Measurements from ENCODE around the gene TBX3. TPM values are rescaled to one million over a fixed set of nuclear protein-coding genes. Genes with fewer than 3 reads are reported as not detected.
"Not testable (repeated sequence)": the region's sequence is repeated elsewhere in the genome, so short reads cannot be mapped to it uniquely, and the experiment has no call there.

Gene TBX3
- 1 to 10 TPM; 6.9 to 8.3 TPM for total RNA-seq
- polyA plus RNA-seq (ENCODE audit: insufficient read length in 2 of 2), result 1 to 10 TPM; 7.8 to 8.6 TPM
- long read RNA-seq, donor 1, partial matches to known transcripts, result 0 of 1 reads
- long read RNA-seq, donor 1, other reads (novel, unspliced or antisense), result 0 of 1 reads
- long read RNA-seq, donor 2, partial matches to known transcripts, result 0 of 1 reads
- long read RNA-seq, donor 2, other reads (novel, unspliced or antisense), result 0 of 1 reads
- long read RNA-seq, donor 3, partial matches to known transcripts, result 0 of 1 reads
- long read RNA-seq, donor 3, other reads (novel, unspliced or antisense), result 0 of 1 reads
- long read RNA-seq, donor 4, full-length matches to known transcripts, result 9 of 22 reads
- long read RNA-seq, donor 4, partial matches to known transcripts, result 13 of 22 reads
- long read RNA-seq, donor 4, other reads (novel, unspliced or antisense), result 0 of 22 reads

- DNase-seq (ENCODE audit: low read depth in 4 of 6, low spot score in 6 of 6), result peak; percentile 56 to 95 (median 73)
- H3K4me1 ChIP-seq (ENCODE audit: control insufficient read depth, insufficient read depth, low read length), result peaks cover 47% of the 10 kb centered on the region
- WGBS (ENCODE audit: insufficient coverage), result under 1% methylated on average over 75 of the region's 76 CpGs
- no peaks in the 10 kb centered on the region for H3K36me3 ChIP-seq (ENCODE audit: control insufficient read depth, insufficient read depth, low read length)
- H3K27ac ChIP-seq (ENCODE audit: low read depth, low read length), result peak within 1 kb of the TSS; percentile 90
- H3K4me3 ChIP-seq (ENCODE audit: low read depth, low read length), result peak within 1 kb of the TSS; percentile 72
- peaks cover 97% of the 10 kb centered on the region for H3K27me3 ChIP-seq (ENCODE audit: control insufficient read depth, insufficient read depth, low read length)
- H3K9me3 ChIP-seq (ENCODE audit: control insufficient read depth, insufficient read depth, low read length), result no peaks in the 10 kb centered on the region
Observed at GRCh38 chr12:114684098-114684869, at the start of gene TBX3. TBX3 (minus strand) TSS chr12:114684175; CDS start chr12:114683200, 975 bp downstream.

GRCh38 chr12:114732426-114733030 lies 48.6 kb upstream of the TBX3 start:
- peaks cover 20% of the 10 kb centered on the region for H3K4me1 ChIP-seq (ENCODE audit: control insufficient read depth, insufficient read depth, low read length)
- 57% methylated on average over 3 of the region's 4 CpGs for WGBS (ENCODE audit: insufficient coverage)
- H3K9me3 ChIP-seq (ENCODE audit: control insufficient read depth, insufficient read depth, low read length), result no peaks in the 10 kb centered on the region
- H3K27ac ChIP-seq (ENCODE audit: low read depth, low read length), result no peak overlapping the region
- no peaks in the 10 kb centered on the region for H3K36me3 ChIP-seq (ENCODE audit: control insufficient read depth, insufficient read depth, low read length)
- H3K27me3 ChIP-seq (ENCODE audit: control insufficient read depth, insufficient read depth, low read length), result peaks cover 46% of the 10 kb centered on the region
- no peak overlapping the region for H3K4me3 ChIP-seq (ENCODE audit: low read depth, low read length)
- no peak for DNase-seq (ENCODE audit: low read depth in 4 of 6, low spot score in 6 of 6)

GRCh38 chr12:114729731-114730130 lies 45.8 kb upstream of the TBX3 start:
- H3K36me3 ChIP-seq (ENCODE audit: control insufficient read depth, insufficient read depth, low read length), result no peaks in the 10 kb centered on the region
- no peaks in the 10 kb centered on the region for H3K4me1 ChIP-seq (ENCODE audit: control insufficient read depth, insufficient read depth, low read length)
- WGBS (ENCODE audit: insufficient coverage), result 77% methylated on average over 3 of the region's 3 CpGs
- H3K27ac ChIP-seq (ENCODE audit: low read depth, low read length), result no peak overlapping the region
- DNase-seq (ENCODE audit: low read depth in 4 of 6, low spot score in 6 of 6), result no peak
- no peaks in the 10 kb centered on the region for H3K9me3 ChIP-seq (ENCODE audit: control insufficient read depth, insufficient read depth, low read length)
- peaks cover 21% of the 10 kb centered on the region for H3K27me3 ChIP-seq (ENCODE audit: control insufficient read depth, insufficient read depth, low read length)
- H3K4me3 ChIP-seq (ENCODE audit: low read depth, low read length), result no peak overlapping the region

GRCh38 chr12:114726092-114726710 lies 42.2 kb upstream of the TBX3 start:
- Histone ChIP-seq H3K4me3 (ENCODE audit: low read depth, low read length) (no peak overlapping the region), H3K4me1 (ENCODE audit: control insufficient read depth, insufficient read depth, low read length) (no peaks in the 10 kb centered on the region), H3K27me3 (ENCODE audit: control insufficient read depth, insufficient read depth, low read length) (peaks cover 3% of the 10 kb centered on the region), H3K9me3 (ENCODE audit: control insufficient read depth, insufficient read depth, low read length) (no peaks in the 10 kb centered on the region), H3K27ac (ENCODE audit: low read depth, low read length) (no peak overlapping the region), H3K36me3 (ENCODE audit: control insufficient read depth, insufficient read depth, low read length) (no peaks in the 10 kb centered on the region)
- 71% methylated on average over 5 of the region's 7 CpGs for WGBS (ENCODE audit: insufficient coverage)
- no peak for DNase-seq (ENCODE audit: low read depth in 4 of 6, low spot score in 6 of 6)

- H3K4me3 ChIP-seq (ENCODE audit: low read depth, low read length); H3K27me3 ChIP-seq (ENCODE audit: control insufficient read depth, insufficient read depth, low read length); DNase-seq (ENCODE audit: low read depth in 4 of 6, low spot score in 6 of 6); H3K9me3 ChIP-seq (ENCODE audit: control insufficient read depth, insufficient read depth, low read length); H3K36me3 ChIP-seq (ENCODE audit: control insufficient read depth, insufficient read depth, low read length); H3K27ac ChIP-seq (ENCODE audit: low read depth, low read length); H3K4me1 ChIP-seq (ENCODE audit: control insufficient read depth, insufficient read depth, low read length): not testable (repeated sequence)
- WGBS (ENCODE audit: insufficient coverage), result 100% methylated on average over 1 of the region's 5 CpGs
Observed at GRCh38 chr12:114722176-114722575, 38.2 kb upstream of the TBX3 start.

- Histone ChIP-seq H3K36me3 (ENCODE audit: control insufficient read depth, insufficient read depth, low read length) (no peaks in the 10 kb centered on the region), H3K4me1 (ENCODE audit: control insufficient read depth, insufficient read depth, low read length) (no peaks in the 10 kb centered on the region), H3K27me3 (ENCODE audit: control insufficient read depth, insufficient read depth, low read length) (peaks cover 3% of the 10 kb centered on the region), H3K27ac (ENCODE audit: low read depth, low read length) (no peak overlapping the region), H3K4me3 (ENCODE audit: low read depth, low read length) (no peak overlapping the region), H3K9me3 (ENCODE audit: control insufficient read depth, insufficient read depth, low read length) (no peaks in the 10 kb centered on the region)
- WGBS (ENCODE audit: insufficient coverage), result 75% methylated on average over 3 of the region's 7 CpGs
- DNase-seq (ENCODE audit: low read depth in 4 of 6, low spot score in 6 of 6), result no peak
Observed at GRCh38 chr12:114721266-114721665, 37.3 kb upstream of the TBX3 start.

- H3K27me3 ChIP-seq (ENCODE audit: control insufficient read depth, insufficient read depth, low read length), result peaks cover 24% of the 10 kb centered on the region
- DNase-seq (ENCODE audit: low read depth in 4 of 6, low spot score in 6 of 6), result no peak
- no peaks in the 10 kb centered on the region for H3K9me3 ChIP-seq (ENCODE audit: control insufficient read depth, insufficient read depth, low read length)
- H3K4me1 ChIP-seq (ENCODE audit: control insufficient read depth, insufficient read depth, low read length), result no peaks in the 10 kb centered on the region
- no peak overlapping the region for H3K27ac ChIP-seq (ENCODE audit: low read depth, low read length)
- 99% methylated on average over 8 of the region's 9 CpGs for WGBS (ENCODE audit: insufficient coverage)
- no peak overlapping the region for H3K4me3 ChIP-seq (ENCODE audit: low read depth, low read length)
- no peaks in the 10 kb centered on the region for H3K36me3 ChIP-seq (ENCODE audit: control insufficient read depth, insufficient read depth, low read length)
Observed at GRCh38 chr12:114713466-114714215, 29.7 kb upstream of the TBX3 start.

GRCh38 chr12:114711689-114712152 lies 27.7 kb upstream of the TBX3 start:
- H3K4me3 ChIP-seq (ENCODE audit: low read depth, low read length), result no peak overlapping the region
- peaks cover 30% of the 10 kb centered on the region for H3K27me3 ChIP-seq (ENCODE audit: control insufficient read depth, insufficient read depth, low read length)
- DNase-seq (ENCODE audit: low read depth in 4 of 6, low spot score in 6 of 6), result no peak
- no peak overlapping the region for H3K27ac ChIP-seq (ENCODE audit: low read depth, low read length)
- no peaks in the 10 kb centered on the region for H3K36me3 ChIP-seq (ENCODE audit: control insufficient read depth, insufficient read depth, low read length)
- 0% methylated on average over 2 of the region's 4 CpGs for WGBS (ENCODE audit: insufficient coverage)
- no peaks in the 10 kb centered on the region for H3K9me3 ChIP-seq (ENCODE audit: control insufficient read depth, insufficient read depth, low read length)
- no peaks in the 10 kb centered on the region for H3K4me1 ChIP-seq (ENCODE audit: control insufficient read depth, insufficient read depth, low read length)

GRCh38 chr12:114710151-114710550 lies 26.2 kb upstream of the TBX3 start:
- H3K4me1 ChIP-seq (ENCODE audit: control insufficient read depth, insufficient read depth, low read length), result no peaks in the 10 kb centered on the region
- no peaks in the 10 kb centered on the region for H3K36me3 ChIP-seq (ENCODE audit: control insufficient read depth, insufficient read depth, low read length)
- peaks cover 37% of the 10 kb centered on the region for H3K27me3 ChIP-seq (ENCODE audit: control insufficient read depth, insufficient read depth, low read length)
- H3K27ac ChIP-seq (ENCODE audit: low read depth, low read length), result no peak overlapping the region
- H3K9me3 ChIP-seq (ENCODE audit: control insufficient read depth, insufficient read depth, low read length), result no peaks in the 10 kb centered on the region
- no CpG with 5 or more reads among the region's 7 CpGs for WGBS (ENCODE audit: insufficient coverage)
- no peak overlapping the region for H3K4me3 ChIP-seq (ENCODE audit: low read depth, low read length)
- DNase-seq (ENCODE audit: low read depth in 4 of 6, low spot score in 6 of 6), result no peak
